Keratinocyte (primary cell): ENCODE data around the gene ALKBH5. TPM values are rescaled to one million over a fixed set of nuclear protein-coding genes. Genes with fewer than 3 reads are reported as not detected.

ENCODE experiments used
- DNase-seq: peaks from one replicate; pipeline ENCODE4 v3.0.0-alpha.2; 2011; ENCODE audit warnings: low read depth, missing footprints, low spot score
- FAIRE-seq: peaks from 2 replicates; lab custom pipeline; 2011; peaks lifted over from hg19 to GRCh38; lab: Jason Lieb, UNC
- H2AFZ ChIP-seq: 2 replicates; pipeline ENCODE4 v1.6.0; 2012; ENCODE audit warnings: low read length, control low read depth, inconsistent platforms; ENCODE audit not compliant: control insufficient read depth
- H3K27ac ChIP-seq: 2 replicates; pipeline ENCODE4 v1.5.1; 2011; ENCODE audit warnings: low read length; ENCODE audit not compliant: control insufficient read depth, insufficient read depth
- H3K27me3 ChIP-seq: 3 replicates; pipeline ENCODE4 v1.6.0; 2011; ENCODE audit warnings: low read length; ENCODE audit not compliant: control insufficient read depth, insufficient read depth; ENCODE audit errors: extremely low read depth
- H3K36me3 ChIP-seq, 2 experiments: 2 replicates in 1 of 2; 3 replicates in 1 of 2; pipeline ENCODE4 v1.5.1; 2011; ENCODE audit warnings: low read length in 2 of 2, mild to moderate bottlenecking in 1 of 2; ENCODE audit not compliant: control insufficient read depth in 2 of 2, insufficient read depth in 2 of 2; ENCODE audit errors: extremely low read depth in 1 of 2
- H3K4me1 ChIP-seq: 3 replicates; pipeline ENCODE4 v1.5.1; 2011; ENCODE audit warnings: low read length; ENCODE audit not compliant: control insufficient read depth, insufficient read depth; ENCODE audit errors: extremely low read depth
- H3K4me2 ChIP-seq: 3 replicates; pipeline ENCODE4 v1.6.0; 2011; ENCODE audit warnings: low read depth, low read length; ENCODE audit not compliant: control insufficient read depth, insufficient read depth; ENCODE audit errors: extremely low read depth
- H3K4me3 ChIP-seq, 3 experiments: fragments of 200-600 bp in 1 of 3; sonication (generic) in 1 of 3; 2 replicates in 2 of 3; 3 replicates in 1 of 3; pipeline ENCODE4 v1.5.1; 2011 to 2016; ENCODE audit warnings: low read length in 3 of 3, mild to moderate bottlenecking in 3 of 3, control low read depth in 2 of 3, inconsistent platforms in 1 of 3, low read depth in 1 of 3, mixed read lengths in 1 of 3, mixed run types in 1 of 3, moderate library complexity in 1 of 3; ENCODE audit not compliant: control insufficient read depth in 2 of 3, insufficient read depth in 2 of 3; ENCODE audit errors: extremely low read depth in 1 of 3
- H3K79me2 ChIP-seq: 2 replicates; pipeline ENCODE4 v1.6.0; 2012; ENCODE audit warnings: low read length; ENCODE audit not compliant: control insufficient read depth, insufficient read depth
- H3K9ac ChIP-seq: 3 replicates; pipeline ENCODE4 v1.6.0; 2011; ENCODE audit warnings: low read length; ENCODE audit not compliant: control insufficient read depth, insufficient read depth; ENCODE audit errors: extremely low read depth
- H3K9me1 ChIP-seq: 3 replicates; pipeline ENCODE4 v1.6.0; 2011; ENCODE audit warnings: low read length; ENCODE audit not compliant: control insufficient read depth, insufficient read depth; ENCODE audit errors: extremely low read depth
- H3K9me3 ChIP-seq: 2 replicates; pipeline ENCODE4 v1.5.1; 2012; ENCODE audit warnings: low read depth, low read length; ENCODE audit not compliant: control insufficient read depth
- H4K20me1 ChIP-seq: 3 replicates; pipeline ENCODE4 v1.6.0; 2011; ENCODE audit warnings: low read length; ENCODE audit not compliant: control insufficient read depth, insufficient read depth; ENCODE audit errors: extremely low read depth
- CTCF ChIP-seq, 3 experiments: IDR thresholded peaks in 1 of 3; conservative IDR thresholded peaks in 1 of 3; optimal IDR thresholded peaks in 1 of 3; 2 replicates in 2 of 3; 3 replicates in 1 of 3; pipeline versions ENCODE3 to v1.5.1; 2011; ENCODE audit warnings: low read length in 3 of 3, mild to moderate bottlenecking in 3 of 3, moderate library complexity in 2 of 3, control low read depth in 1 of 3, inconsistent platforms in 1 of 3; ENCODE audit not compliant: insufficient read depth in 2 of 3; ENCODE audit errors: extremely low read depth in 1 of 3
- EZH2 ChIP-seq: IDR thresholded peaks from one replicate; pipeline ENCODE4 v1.6.1; 2012; ENCODE audit warnings: inconsistent platforms, mild to moderate bottlenecking, low read length, moderate library complexity
- dilution Hi-C: fragments of 300-500 bp; cut with MboI; formaldehyde crosslinking; loops from one replicate; pipeline ENCODE4 v1.7.0; 2020; ENCODE audit warnings: low sequenced_read_pairs; ENCODE audit not compliant: extremely low pct_ligation_motif_present
- polyA plus RNA-seq, 5 experiments: library from polyadenylated mRNA; depleted of rRNA in 3 of 5; stranded (reverse) in 3 of 5; stranded (forward) in 1 of 5; unstranded in 1 of 5; fragments of >200 nt; gene quantifications; 1 replicate in 1 of 5; 2 replicates in 3 of 5; 3 replicates in 1 of 5; pipeline versions ENCODE4 v1.2.1 to v1.2.3, GENCODE V29; 2011 to 2012; ENCODE audit warnings: missing spikeins in 2 of 5, low read depth in 1 of 5, low replicate concordance in 1 of 5

The ALKBH5 gene
- polyA plus RNA-seq, 1 donor (not counting 4 experiments of a cell fraction or from before 2014, with no cell fraction given) = 50.2 TPM

- TF ChIP-seq EZH2 (no peak), CTCF (optimal IDR thresholded peaks at IDR 0.05 in 1 of 3, IDR thresholded peaks at IDR 0.05 in 1 of 3, conservative IDR thresholded peaks at IDR 0.05 in 1 of 3; ENCODE audit: extremely low read depth in 1 of 3, insufficient read depth in 2 of 3, low read length in 3 of 3) (peak; percentile 96 to 98 (median 98))
- no peak overlapping the region for H3K4me2 ChIP-seq
- no peak overlapping the region for H3K4me3 ChIP-seq
- H2AFZ ChIP-seq = no peak overlapping the region
- H3K9me1 ChIP-seq = no peaks in the 10 kb centered on the region
- H3K9me3 ChIP-seq = no peaks in the 10 kb centered on the region
- H3K27ac ChIP-seq = no peak overlapping the region
- H3K36me3 ChIP-seq = no peaks in the 10 kb centered on the region
- DNase-seq (peak; percentile 15), FAIRE-seq (peak; percentile 51)
- H3K4me1 ChIP-seq = no peaks in the 10 kb centered on the region
- H3K79me2 ChIP-seq = no peaks in the 10 kb centered on the region
- H4K20me1 ChIP-seq = no peaks in the 10 kb centered on the region
- no peak overlapping the region for H3K9ac ChIP-seq
- dilution Hi-C loops = no loop called here
- no peaks in the 10 kb centered on the region for H3K27me3 ChIP-seq
Observed at GRCh38 chr17:18217412-18218015, 33.9 kb downstream of the ALKBH5 start.

GRCh38 chr17:18218756-18219415, 35.3 kb downstream of the ALKBH5 start:
- dilution Hi-C loops = no loop called here

More at GRCh38 chr17:18218756-18219415, 35.3 kb downstream of the ALKBH5 start:
- Histone ChIP-seq H3K4me2 (no peak overlapping the region), H3K9ac (no peak overlapping the region), H3K36me3 (no peaks in the 10 kb centered on the region), H3K9me3 (no peaks in the 10 kb centered on the region), H3K9me1 (no peaks in the 10 kb centered on the region), H3K27ac (no peak overlapping the region), H3K4me3 (no peak overlapping the region), H4K20me1 (no peaks in the 10 kb centered on the region), H3K27me3 (no peaks in the 10 kb centered on the region), H3K4me1 (no peaks in the 10 kb centered on the region), H3K79me2 (no peaks in the 10 kb centered on the region), H2AFZ (no peak overlapping the region)
- TF ChIP-seq EZH2 (no peak), CTCF (optimal IDR thresholded peaks at IDR 0.05 in 1 of 3, IDR thresholded peaks at IDR 0.05 in 1 of 3, conservative IDR thresholded peaks at IDR 0.05 in 1 of 3; ENCODE audit: extremely low read depth in 1 of 3, insufficient read depth in 2 of 3, low read length in 3 of 3) (no peak)
- DNase-seq (no peak), FAIRE-seq (no peak)
